GM10248 (cell line): Measurements from ENCODE around the gene KCNMA1.

Experiments
- CTCF ChIA-PET: fragments of 300-600 bp; sonication (Branson Sonifier 250); formaldehyde crosslinking; extraction: SDS; loops from one replicate; lab custom pipeline; 2021; ENCODE audit warnings: antibody characterized with exemption; lab: Yijun Ruan, JAX
- POLR2A ChIA-PET: fragments of 350-650 bp; sonication (Branson Sonifier 250); formaldehyde crosslinking; extraction: SDS; loops from one replicate; lab custom pipeline; 2020; ENCODE audit warnings: antibody characterized with exemption; lab: Yijun Ruan, JAX
- DNase-seq: peaks from one replicate; pipeline ENCODE4 v3.0.0; 2012; ENCODE audit errors: extremely low spot score
- CTCF ChIP-seq: IDR thresholded peaks from 2 replicates; pipeline ENCODE4 v1.5.1; 2012; ENCODE audit warnings: mild to moderate bottlenecking, low read depth; ENCODE audit errors: extremely low read depth, missing control alignments, control extremely low read depth

KCNMA1 gene

DNA sequence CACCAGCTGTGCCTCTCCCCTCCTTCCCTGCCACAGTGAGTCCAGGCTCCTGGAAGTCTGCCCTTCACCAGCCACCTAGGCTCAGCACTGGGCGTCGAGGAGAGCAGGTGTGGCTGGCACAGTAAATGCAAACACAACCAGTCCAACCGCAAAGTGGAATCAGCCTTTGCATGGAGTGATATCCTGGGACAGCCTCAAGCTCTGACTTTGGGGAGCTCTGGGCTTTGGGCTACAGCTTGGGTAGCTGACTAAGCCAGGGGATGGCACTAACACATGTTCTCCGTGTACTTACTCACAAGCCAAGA is 312.4 kb downstream of the KCNMA1 start:
- CTCF ChIA-PET: no interaction called here
- POLR2A ChIA-PET: no interaction called here
- no peak for DNase-seq
- TF ChIP-seq CTCF: no peak

DNA sequence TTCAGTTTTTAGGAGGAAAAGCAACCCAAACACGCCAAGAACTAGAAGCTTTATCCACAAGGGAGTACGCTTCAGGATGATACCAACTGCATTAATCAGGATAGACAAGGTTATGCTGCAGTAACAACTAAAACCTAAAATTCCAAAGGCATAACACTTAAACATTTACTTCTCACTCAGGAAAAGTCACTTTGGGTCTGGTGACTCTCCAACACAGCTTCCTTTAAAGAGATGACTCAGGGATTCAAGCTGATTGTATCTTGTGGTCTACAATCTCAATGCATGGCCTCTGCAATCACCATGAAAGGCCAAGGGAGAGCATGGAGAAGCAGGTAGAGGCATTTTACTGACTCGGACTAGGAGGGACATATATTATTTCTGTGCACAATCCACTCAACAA is 315.8 kb downstream of the KCNMA1 start:
- no peak for TF ChIP-seq CTCF
- ChIA-PET CTCF (interaction anchor here (1.2 kb wide), 1 partner anchor 33 kb away, joined by 3 read pairs; no protein-coding TSS in a partner anchor), POLR2A (no interaction called here)
- DNase-seq: no peak

GRCh38 chr10:77320971-77321471 is 316.6 kb downstream of the KCNMA1 start:
- TF ChIP-seq CTCF: no peak
- ChIA-PET POLR2A (no interaction called here), CTCF (interaction anchor here (1.2 kb wide), 1 partner anchor 34 kb away, joined by 3 read pairs; no protein-coding TSS in a partner anchor)
- DNase-seq: no peak

DNA sequence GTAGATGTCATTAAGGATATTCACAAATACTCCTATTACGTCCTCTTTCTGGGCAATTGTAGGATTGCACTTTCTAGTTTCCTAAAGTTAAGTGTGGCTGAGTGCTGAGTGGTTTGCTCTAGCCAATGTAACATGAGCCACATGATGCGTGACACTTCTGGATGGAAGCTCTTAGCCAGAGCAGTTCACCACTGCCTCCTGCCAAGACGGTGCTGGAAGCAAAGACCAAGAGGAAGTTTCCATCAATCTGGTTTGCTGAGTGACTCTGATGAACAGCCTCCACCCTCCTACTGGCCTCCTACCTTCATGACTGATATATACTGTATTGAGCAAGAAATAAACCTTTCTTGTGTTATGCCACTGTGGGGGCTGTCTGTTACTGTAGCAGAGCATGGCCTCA is 318.1 kb downstream of the KCNMA1 start:
- CTCF ChIA-PET: no interaction called here
- POLR2A ChIA-PET: no interaction called here
- no peak for TF ChIP-seq CTCF
- DNase-seq: no peak

GRCh38 chr10:77318739-77319138 is 318.9 kb downstream of the KCNMA1 start:
- ChIA-PET CTCF (no interaction called here), POLR2A (no interaction called here)
- DNase-seq: no peak
- TF ChIP-seq CTCF: no peak

- TF ChIP-seq CTCF: no peak
- no peak for DNase-seq
- POLR2A ChIA-PET: no interaction called here
- CTCF ChIA-PET: interaction anchor here (0.7 to 1.6 kb wide), 2 partner anchors 21 to 144 kb away, joined by 3 to 4 read pairs; no protein-coding TSS in a partner anchor
Observed at GRCh38 chr10:77317221-77317620, 320.4 kb downstream of the KCNMA1 start.
